Daoy (cell line): ENCODE measurements around the gene TNPO1. TPM values are rescaled to one million over a fixed set of nuclear protein-coding genes. Genes with fewer than 3 reads are reported as not detected.
"Not testable (repeated sequence)": the region's sequence is repeated elsewhere in the genome, so short reads cannot be mapped to it uniquely, and the experiment has no call there.

ENCODE experiments used
- DNase-seq: peaks from one replicate; pipeline ENCODE4 v3.0.0-alpha.2; 2015; ENCODE audit warnings: low read depth
- total RNA-seq: library from RNA; depleted of rRNA; stranded (reverse); fragments of >200 nt; shearing (Covaris generic); gene quantifications from 2 replicates; pipeline ENCODE4 v1.2.3, GENCODE V29; 2014; rRNA removed

The TNPO1 gene
- total RNA-seq, 1 experiment from 2014 or later: 319 TPM

GRCh38 chr5:72934953-72935725, 118.7 kb downstream of the TNPO1 start:
- DNase-seq: not testable (repeated sequence)

GRCh38 chr5:72936893-72937292, 120.4 kb downstream of the TNPO1 start:
- DNase-seq: no peak

- no peak for DNase-seq
Observed at GRCh38 chr5:72937517-72938061, 121.1 kb downstream of the TNPO1 start.

GRCh38 chr5:72938206-72938605, 121.7 kb downstream of the TNPO1 start:
- DNase-seq: no peak

GRCh38 chr5:72940082-72940481, 123.6 kb downstream of the TNPO1 start:
- no peak for DNase-seq

- DNase-seq: no peak
Observed at GRCh38 chr5:72943307-72943706, 126.8 kb downstream of the TNPO1 start.

GRCh38 chr5:72947498-72947897, 131.0 kb downstream of the TNPO1 start:
- no peak for DNase-seq

- no peak for DNase-seq
Observed at GRCh38 chr5:72949481-72949880, 133.0 kb downstream of the TNPO1 start.

DNA sequence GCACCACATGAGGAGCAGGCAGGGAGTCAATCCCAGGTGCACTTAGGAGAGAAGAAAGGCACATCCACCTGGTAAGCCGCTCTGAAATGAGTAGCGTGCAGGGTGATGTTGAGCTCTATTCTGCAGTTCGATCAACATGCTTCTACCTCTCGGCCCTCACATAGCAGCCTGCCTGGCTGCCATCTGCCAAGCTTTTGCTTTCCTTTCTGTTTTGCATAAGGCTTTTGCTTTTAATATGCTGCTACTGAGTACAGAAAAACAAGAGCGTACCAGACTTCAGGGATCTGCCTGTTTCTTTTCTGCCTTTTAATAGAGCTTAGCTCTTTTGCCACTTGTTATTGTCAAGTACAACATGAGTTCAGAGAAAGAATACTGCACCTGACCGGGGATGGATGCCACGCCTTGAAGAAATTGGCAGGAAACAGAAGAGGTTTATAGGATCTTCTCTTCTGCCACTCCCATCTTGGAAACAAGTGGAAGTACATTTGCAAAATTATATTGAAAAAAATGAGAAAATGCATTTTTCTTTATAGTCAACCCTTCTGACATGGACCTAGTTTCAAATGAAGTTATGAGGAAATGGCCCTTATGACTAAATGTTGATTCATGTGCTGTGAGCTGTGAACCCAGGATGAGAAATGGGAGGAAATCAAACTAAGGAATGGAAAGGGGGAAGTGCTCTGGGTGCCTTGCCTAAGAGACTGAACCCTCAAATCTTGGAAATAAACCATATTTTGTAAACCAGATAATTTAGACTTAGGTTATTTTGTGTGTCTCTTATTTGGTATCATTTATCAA, 135.4 kb downstream of the TNPO1 start:
- peak; percentile 70 for DNase-seq

GRCh38 chr5:72954389-72954788, 137.9 kb downstream of the TNPO1 start:
- no peak for DNase-seq

DNA sequence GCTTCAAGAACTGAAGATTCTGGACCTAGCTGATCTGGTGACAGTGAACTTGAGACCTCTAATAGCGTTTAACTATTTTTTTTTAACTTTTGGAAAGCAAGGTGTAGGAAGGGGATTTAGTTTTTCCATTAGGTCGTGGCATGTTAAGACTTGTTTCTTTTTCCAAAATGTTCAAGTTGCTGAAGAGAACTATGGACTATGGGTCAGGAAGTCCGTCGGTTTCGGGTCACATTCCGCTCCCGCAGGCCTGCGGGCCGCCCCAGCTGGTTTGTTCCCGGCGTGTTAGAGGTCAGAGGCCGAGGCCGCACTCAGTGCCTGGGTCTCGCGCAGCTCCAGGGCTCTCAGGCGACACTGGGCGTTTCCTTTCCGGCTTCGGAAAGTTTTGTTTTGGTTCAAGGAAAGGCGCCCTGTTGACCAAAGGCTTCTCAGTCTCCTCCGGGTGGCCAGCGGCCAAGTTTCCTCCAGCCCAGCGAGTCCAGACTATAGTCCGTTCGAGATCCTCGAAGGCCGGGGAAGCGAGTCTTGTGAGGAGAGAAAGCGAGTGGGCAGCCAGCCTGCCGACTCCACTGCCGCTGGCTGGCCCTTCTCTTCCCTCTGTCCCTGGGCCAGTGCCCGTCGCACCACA, 138.8 kb downstream of the TNPO1 start:
- DNase-seq: no peak

DNA sequence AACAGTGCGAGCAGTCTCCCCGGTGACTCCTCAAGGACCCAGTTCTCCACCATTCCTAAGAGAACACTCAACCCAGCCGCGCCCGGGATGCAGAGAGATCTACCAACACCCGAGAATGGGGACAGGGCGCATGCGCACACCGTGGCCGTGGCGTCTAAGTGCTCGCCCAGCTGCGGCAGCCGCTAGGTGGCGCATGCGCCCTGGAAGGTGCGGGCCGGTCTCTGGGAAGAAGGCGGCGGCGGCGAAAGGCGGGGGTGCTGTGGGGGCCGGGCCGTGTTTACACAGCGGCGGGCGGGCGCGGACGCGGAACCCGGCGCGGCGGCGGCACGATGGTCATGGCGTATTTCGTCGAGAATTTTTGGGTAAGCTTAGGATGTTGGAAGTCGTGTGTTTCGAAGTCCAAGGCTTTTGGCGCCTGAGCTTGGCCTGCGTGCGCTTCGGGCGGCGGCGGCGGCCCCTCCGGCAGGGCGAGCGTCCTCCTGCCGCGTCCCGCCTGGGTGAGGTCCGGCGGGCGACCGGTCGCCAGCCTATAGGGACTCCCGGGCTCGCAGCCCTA, 139.4 kb downstream of the TNPO1 start, which contains the start of gene FCHO2:
TSS of gene FCHO2 (plus strand) at position 274 of the 556 bp plus-strand sequence. CDS start at position 330, 56 bp downstream.
- peak; percentile 99 for DNase-seq

- DNase-seq: peak; percentile 75
Observed at GRCh38 chr5:72956324-72957140, 140.1 kb downstream of the TNPO1 start.

DNA sequence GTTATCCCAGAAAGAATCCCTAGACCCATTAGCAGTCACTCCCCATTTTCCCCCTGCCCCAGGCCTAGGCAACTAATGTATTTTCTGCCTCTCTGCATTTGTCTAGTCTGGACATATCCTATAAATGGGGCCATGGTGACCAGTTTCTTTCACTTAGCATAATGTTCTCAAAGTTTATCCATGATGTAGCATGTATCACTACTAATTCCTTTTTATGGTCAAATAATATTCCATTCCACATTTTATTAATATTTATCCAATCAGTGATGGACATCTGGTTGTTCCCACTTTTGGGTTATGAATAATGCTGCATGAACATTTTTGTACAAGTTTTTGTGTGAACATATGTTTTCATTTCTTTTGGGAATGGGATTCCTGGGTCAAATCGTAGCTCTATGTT, 140.9 kb downstream of the TNPO1 start:
- no peak for DNase-seq

GRCh38 chr5:72959257-72959656, 142.8 kb downstream of the TNPO1 start:
- DNase-seq: no peak

Other genes starting within 250 kb of the TNPO1 start
- gene FCHO2, start 139.4 kb downstream of the TNPO1 start, total RNA-seq: 6.0 and 8.2 TPM in 2 replicates